IMR-90 (cell line): ENCODE measurements around the gene BLVRA. TPM values are rescaled to one million over a fixed set of nuclear protein-coding genes. Genes with fewer than 3 reads are reported as not detected.
"Not testable (repeated sequence)": the region's sequence is repeated elsewhere in the genome, so short reads cannot be mapped to it uniquely, and the experiment has no call there.

Source experiments
- ATAC-seq: fragments of 200-7000 bp; cut with Tn5 transposase; 2 replicates; pipeline ENCODE4 v1.9.1; 2020; ENCODE audit warnings: low read depth, mild to moderate bottlenecking, moderate library complexity
- BruUV-seq: library from RNA; stranded (reverse); fragments of 400-500 nt; replicated peaks from 2 replicates; lab custom pipeline; 2021; lab: Mats Ljungman, UMichigan
- CTCF ChIA-PET: fragments of 300-600 bp; formaldehyde crosslinking; extraction: SDS; loops from one replicate; lab custom pipeline; 2021; ENCODE audit warnings: antibody characterized with exemption; lab: Yijun Ruan, JAX
- POLR2A ChIA-PET: fragments of 300-600 bp; sonication (Branson Sonifier 250); formaldehyde crosslinking; loops from one replicate; lab custom pipeline; 2022; ENCODE audit warnings: antibody characterized with exemption; ENCODE audit not compliant: unreplicated experiment; lab: Charles Lee
- DNase-seq: peaks from one replicate; pipeline ENCODE4 v3.0.0; 2013
- H2AFZ ChIP-seq: replicated peaks from 2 replicates; pipeline ENCODE3; 2013; ENCODE audit warnings: low read length, mild to moderate bottlenecking; ENCODE audit not compliant: poor library complexity
- H2AK5ac ChIP-seq: 2 replicates; pipeline ENCODE4 v1.6.1; 2013; ENCODE audit warnings: low read depth, low read length, inconsistent platforms
- H2AK9ac ChIP-seq: replicated peaks from 2 replicates; pipeline ENCODE3; 2013; ENCODE audit warnings: mild to moderate bottlenecking, low read depth, low read length, moderate library complexity; ENCODE audit not compliant: poor library complexity
- H2BK120ac ChIP-seq: 2 replicates; pipeline ENCODE4 v1.6.1; 2013; ENCODE audit warnings: low read depth, low read length, inconsistent platforms
- H2BK15ac ChIP-seq: 3 replicates; pipeline ENCODE4 v1.6.1; 2013; ENCODE audit warnings: low read depth, low read length, inconsistent platforms
- H2BK20ac ChIP-seq: 2 replicates; pipeline ENCODE4 v1.6.1; 2013; ENCODE audit warnings: low read depth, mild to moderate bottlenecking, inconsistent platforms, low read length, moderate library complexity
- H2BK5ac ChIP-seq: 2 replicates; pipeline ENCODE4 v1.6.1; 2013; ENCODE audit warnings: mild to moderate bottlenecking, low read depth, low read length, inconsistent platforms; ENCODE audit not compliant: poor library complexity, severe bottlenecking
- H3K14ac ChIP-seq: replicated peaks from 2 replicates; pipeline ENCODE4 v1.6.1; 2013; ENCODE audit warnings: low read depth, low read length, inconsistent platforms
- H3K18ac ChIP-seq: 2 replicates; pipeline ENCODE4 v1.6.1; 2013; ENCODE audit warnings: low read depth, low read length, control low read depth
- H3K23ac ChIP-seq: 2 replicates; pipeline ENCODE4 v1.6.1; 2013; ENCODE audit warnings: low read depth, low read length, inconsistent platforms
- H3K27ac ChIP-seq: 2 replicates; pipeline ENCODE4 v1.5.1; 2013; ENCODE audit warnings: mild to moderate bottlenecking, control low read depth, low read length; ENCODE audit not compliant: insufficient read depth
- H3K27me3 ChIP-seq: 2 replicates; pipeline ENCODE4 v1.6.1; 2013; ENCODE audit warnings: low read length; ENCODE audit not compliant: control insufficient read depth, insufficient read depth
- H3K36me3 ChIP-seq: 2 replicates; pipeline ENCODE4 v1.6.1; 2013; ENCODE audit warnings: low read length, mixed read lengths; ENCODE audit not compliant: control insufficient read depth, insufficient read depth
- H3K4ac ChIP-seq: 2 replicates; pipeline ENCODE4 v1.6.1; 2013; ENCODE audit warnings: low read depth, low read length, inconsistent platforms
- H3K4me1 ChIP-seq: 2 replicates; pipeline ENCODE4 v1.6.1; 2013; ENCODE audit warnings: low read length, mixed read lengths; ENCODE audit not compliant: control insufficient read depth, insufficient read depth
- H3K4me2 ChIP-seq: 2 replicates; pipeline ENCODE4 v1.6.1; 2013; ENCODE audit warnings: low read depth, mild to moderate bottlenecking, control low read depth, low read length, moderate library complexity
- H3K4me3 ChIP-seq: 2 replicates; pipeline ENCODE4 v1.5.1; 2013; ENCODE audit warnings: low read depth, mild to moderate bottlenecking, control low read depth, low read length, moderate library complexity; ENCODE audit not compliant: insufficient read depth
- H3K56ac ChIP-seq: 2 replicates; pipeline ENCODE4 v1.6.1; 2013; ENCODE audit warnings: low read length, inconsistent platforms; ENCODE audit not compliant: insufficient read depth; ENCODE audit errors: extremely low read depth
- H3K79me1 ChIP-seq, 2 experiments: 2 replicates each; pipeline ENCODE4 v1.6.1; 2013; ENCODE audit warnings: low read length in 2 of 2, inconsistent platforms in 1 of 2, low read depth in 1 of 2
- H3K9ac ChIP-seq: 2 replicates; pipeline ENCODE4 v1.6.1; 2013; ENCODE audit warnings: low read depth, low read length, control low read depth
- H3K9me1 ChIP-seq: 2 replicates; pipeline ENCODE4 v1.6.1; 2013; ENCODE audit warnings: low read length, inconsistent platforms; ENCODE audit not compliant: insufficient read depth
- H3K9me3 ChIP-seq: 2 replicates; pipeline ENCODE4 v1.6.1; 2013; ENCODE audit warnings: low read length; ENCODE audit not compliant: control insufficient read depth, insufficient read depth
- H4K20me1 ChIP-seq: 2 replicates; pipeline ENCODE4 v1.6.1; 2013; ENCODE audit warnings: low read length, inconsistent platforms; ENCODE audit not compliant: insufficient read depth
- H4K5ac ChIP-seq: 2 replicates; pipeline ENCODE4 v1.6.1; 2013; ENCODE audit warnings: mild to moderate bottlenecking, low read depth, low read length, control low read depth
- H4K8ac ChIP-seq, 2 experiments: 2 replicates each; pipeline ENCODE4 v1.6.1; 2013; ENCODE audit warnings: low read depth in 2 of 2, low read length in 2 of 2, control low read depth in 1 of 2, inconsistent platforms in 1 of 2
- H4K91ac ChIP-seq: 2 replicates; pipeline ENCODE4 v1.6.1; 2013; ENCODE audit warnings: low read depth, low read length, inconsistent platforms; ENCODE audit not compliant: insufficient read depth
- WGBS, 2 experiments: methylation state at CpG; one replicate each; pipeline versions ENCODE4 v1.1.5 to v1.1.7; 2013; ENCODE audit warnings: missing lambda C conversion rate in 2 of 2; ENCODE audit not compliant: insufficient read length in 1 of 2; ENCODE audit errors: extremely low coverage in 2 of 2; 5-methylcytosine and 5-hydroxymethylcytosine counted together
- dilution Hi-C: fragments of 300-500 bp; cut with HindIII; formaldehyde crosslinking; loops from one replicate; pipeline ENCODE4 v1.14.3; 2018; ENCODE audit warnings: low sequenced_read_pairs; ENCODE audit not compliant: unreplicated experiment
- in situ Hi-C: fragments of 300-500 bp; cut with MboI; formaldehyde crosslinking; loops from 3 replicates; pipeline ENCODE4 v1.14.3; 2019; ENCODE audit warnings: low sequenced_read_pairs, inconsistent platforms, mixed read lengths
- intact Hi-C: fragments of 100-400 bp; cut with micrococcal nuclease; formaldehyde crosslinking; loops from 2 replicates; pipeline ENCODE4 v1.10.0; 2022
- polyA plus RNA-seq, 3 experiments: library from polyadenylated mRNA; depleted of rRNA; stranded (reverse); fragments of >200 nt; gene quantifications; 2 replicates each; pipeline ENCODE4 v1.2.3, GENCODE V29; 2012; ENCODE audit warnings: low replicate concordance in 1 of 3
- total RNA-seq: library from RNA; depleted of rRNA; stranded (reverse); fragments of >200 nt; gene quantifications from 2 replicates; pipeline ENCODE4 v1.2.3, GENCODE V29; 2012

BLVRA gene
- total and polyA plus RNA-seq, 2 of the 4 experiments (the other 2 are of a cell fraction), result 32.3 to 47.1 TPM

DNA sequence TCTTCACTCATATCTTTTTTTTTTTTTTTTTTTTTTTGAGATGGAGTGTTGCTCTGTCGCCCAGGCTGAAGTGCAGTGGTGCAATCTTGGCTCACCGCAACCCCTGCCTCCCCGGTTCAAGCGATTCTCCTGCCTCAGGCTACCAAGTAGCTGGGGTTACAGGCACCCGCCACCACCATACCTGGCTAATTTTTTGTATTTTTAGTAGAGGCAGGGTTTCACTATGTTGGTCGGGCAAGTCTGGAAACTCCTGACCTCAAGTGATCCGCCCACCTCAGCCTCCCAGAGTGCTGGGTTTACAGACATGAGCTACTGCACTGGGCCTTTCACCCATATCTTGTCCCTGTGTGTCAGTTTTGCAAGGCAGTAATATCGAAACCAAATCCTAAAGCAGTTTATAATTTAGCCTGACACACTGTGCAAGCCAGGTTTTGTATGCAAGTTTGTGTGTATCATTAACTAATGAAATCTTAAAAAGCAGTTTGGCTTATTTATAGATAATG, 26.2 kb downstream of the BLVRA start:
- H3K56ac ChIP-seq, POLR2A ChIA-PET, in situ Hi-C loops, H4K91ac ChIP-seq, H3K9me3 ChIP-seq, H3K9me1 ChIP-seq, H2BK120ac ChIP-seq, H2BK15ac ChIP-seq, BruUV-seq, H2AFZ ChIP-seq, H3K4me2 ChIP-seq, H3K4me1 ChIP-seq, H3K79me1 ChIP-seq, H2BK20ac ChIP-seq, H3K4ac ChIP-seq, H3K23ac ChIP-seq, H3K4me3 ChIP-seq, H3K14ac ChIP-seq, H4K8ac ChIP-seq, CTCF ChIA-PET, ATAC-seq, H3K9ac ChIP-seq, H4K5ac ChIP-seq, intact Hi-C loops, H3K27me3 ChIP-seq, H3K18ac ChIP-seq, dilution Hi-C loops, H3K27ac ChIP-seq, H3K36me3 ChIP-seq, H2BK5ac ChIP-seq, H2AK9ac ChIP-seq, H2AK5ac ChIP-seq, H4K20me1 ChIP-seq: not testable (repeated sequence)
- 90% methylated on average over 2 of the region's 8 CpGs; no CpG with 5 or more reads in 1 of the 2 experiments for WGBS, 2 experiments
- DNase-seq, result peak; percentile 6
